ENCODE measurements around the gene USP33.
"Not testable (repeated sequence)": the region's sequence is repeated elsewhere in the genome, so short reads cannot be mapped to it uniquely, and the experiment has no call there.

The USP33 gene

DNA sequence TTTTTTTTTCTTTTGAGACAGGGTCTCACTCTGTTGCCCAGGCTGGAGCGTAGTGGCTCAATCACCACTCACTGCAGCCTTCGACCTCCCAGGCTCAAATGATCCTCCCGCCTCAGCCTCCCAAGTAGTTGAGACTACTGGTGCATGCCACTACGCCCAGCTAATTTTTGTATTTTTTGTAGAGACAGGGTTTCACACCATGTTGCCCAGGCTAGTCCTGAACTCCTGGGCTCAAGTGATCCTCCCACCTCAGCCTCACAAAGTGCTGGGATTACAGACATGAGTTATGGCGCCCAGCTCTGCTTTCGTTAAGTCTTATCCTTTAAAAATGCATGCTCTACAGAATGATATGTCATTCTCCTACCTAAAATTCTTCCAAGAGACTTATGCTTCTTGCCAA lies 113.4 kb downstream of the USP33 start:
- peaks cover 12% of the 10 kb centered on the region for H3K9me3 ChIP-seq (ENCODE audit: control insufficient read depth, insufficient read depth, low read depth, low read length)
- H3K27me3 ChIP-seq (ENCODE audit: control insufficient read depth, insufficient read depth, low read length); H3K4me1 ChIP-seq (ENCODE audit: control insufficient read depth, insufficient read depth, low read length); H3K4me3 ChIP-seq (ENCODE audit: low read depth, low read length); H3K27ac ChIP-seq (ENCODE audit: low read depth, low read length); H3K9ac ChIP-seq (ENCODE audit: low read length): not testable (repeated sequence)
- H3K36me3 ChIP-seq (ENCODE audit: control insufficient read depth, insufficient read depth, low read length) = peaks cover 13% of the 10 kb centered on the region

All from HUES6 (cell line).